Middle frontal gyrus (tissue), 1 donor: ENCODE measurements around the gene TOP1.

ENCODE experiments used
- DNase-seq: peaks from one replicate; pipeline ENCODE4 v3.0.0-alpha.2; 2015; ENCODE audit warnings: low spot score; ENCODE audit errors: extremely low spot score

The TOP1 gene

DNA sequence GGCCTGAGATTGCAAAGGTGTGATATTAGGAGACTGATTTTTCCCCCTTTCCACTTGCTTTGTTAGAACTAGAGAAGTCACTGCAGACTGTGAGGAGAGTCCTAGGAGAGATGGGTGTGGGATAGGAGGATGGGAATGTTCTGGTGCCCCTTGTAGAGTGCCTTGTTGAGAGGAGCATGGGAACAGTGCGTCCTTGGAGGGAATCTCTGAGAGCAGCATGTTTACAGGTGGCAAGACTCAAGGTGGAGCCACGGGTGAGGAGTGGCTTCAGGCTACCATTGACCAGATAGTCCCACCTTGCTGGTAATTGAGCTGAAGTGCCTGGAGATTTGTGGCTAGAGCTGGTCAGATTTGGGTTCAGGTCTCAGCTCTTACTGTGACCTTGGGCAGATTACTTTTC lies 114.7 kb downstream of the TOP1 start:
- DNase-seq = no peak

DNA sequence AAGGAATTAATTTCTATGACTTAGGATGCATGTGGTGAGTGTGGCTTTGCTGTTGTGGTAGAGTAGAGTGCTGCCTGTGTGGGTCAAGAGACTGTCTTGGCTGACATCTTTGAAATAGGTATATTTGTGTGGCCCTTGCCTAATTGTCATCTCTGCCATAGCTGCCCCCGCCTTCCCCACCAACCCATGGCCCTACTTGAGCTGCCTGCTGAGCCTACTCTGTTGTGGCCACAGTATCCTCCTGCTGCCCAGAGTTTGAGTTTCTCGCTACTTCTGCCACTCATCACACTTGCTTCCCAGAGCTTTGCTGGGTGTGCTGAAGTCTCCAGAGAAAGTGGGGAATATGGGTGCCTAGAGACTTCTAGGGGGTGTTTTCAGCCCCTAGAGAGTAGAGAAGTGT lies 116.7 kb downstream of the TOP1 start:
- no peak for DNase-seq

DNA sequence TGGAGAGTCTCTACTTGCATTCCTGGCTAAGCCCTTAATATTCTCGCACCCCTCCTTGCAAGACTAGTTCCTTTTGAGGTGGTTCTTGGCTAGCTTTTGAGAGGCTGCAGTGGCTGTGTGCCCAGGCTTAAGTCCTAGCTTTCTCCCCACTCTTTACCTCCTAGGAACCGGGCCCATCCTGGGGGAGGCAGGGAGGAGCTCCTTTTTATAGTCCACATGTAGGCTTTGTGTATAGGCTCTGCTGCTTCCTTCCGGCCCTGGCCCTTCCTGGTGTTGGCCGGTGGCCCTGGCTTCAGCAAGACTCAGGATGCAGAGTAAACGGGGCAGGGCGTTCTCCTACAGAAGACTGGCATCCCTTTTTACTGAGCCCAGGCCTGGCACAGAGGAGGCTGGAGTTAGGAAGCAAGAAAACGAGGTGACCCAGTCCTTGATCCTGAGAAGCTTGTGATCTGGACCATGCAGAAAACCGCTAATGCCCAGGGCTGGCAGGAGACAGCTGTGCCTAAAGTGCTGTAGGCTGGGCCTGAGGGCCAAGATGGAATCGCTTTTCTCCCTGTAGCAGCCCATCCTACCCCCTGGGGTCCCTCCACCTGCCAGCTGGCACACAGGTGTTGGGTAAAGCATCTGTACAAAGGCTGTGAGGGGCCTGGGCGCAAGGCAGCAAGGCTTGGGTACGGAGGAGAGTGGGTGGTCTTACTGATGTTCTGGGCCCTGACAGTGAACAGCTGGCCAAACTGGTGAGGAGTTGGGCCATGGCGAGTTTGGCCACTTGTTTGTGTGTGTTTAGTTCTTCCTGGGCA lies 117.4 kb downstream of the TOP1 start:
- peak; percentile 22 for DNase-seq

DNA sequence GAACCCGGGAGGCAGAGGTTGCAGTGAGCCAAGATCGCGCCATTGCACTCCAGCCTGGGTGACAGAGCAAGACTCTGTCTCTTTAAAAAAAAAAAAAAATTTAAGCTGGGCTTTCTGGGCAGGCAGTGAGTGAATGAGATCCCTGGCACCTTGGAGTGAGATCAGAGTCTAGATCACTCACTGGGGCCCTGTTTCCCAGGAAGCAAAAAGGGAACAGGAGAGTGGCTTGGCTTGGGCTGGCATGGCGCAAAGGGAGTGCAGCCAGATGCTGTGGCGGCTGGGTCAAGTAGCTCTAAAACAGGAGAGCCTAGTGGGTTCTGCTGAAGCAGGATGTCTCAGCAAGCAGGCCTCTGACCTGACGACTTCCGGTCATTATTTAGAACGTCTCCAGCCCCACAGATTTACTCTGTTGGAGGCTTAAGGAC lies 119.2 kb downstream of the TOP1 start:
- no peak for DNase-seq

DNA sequence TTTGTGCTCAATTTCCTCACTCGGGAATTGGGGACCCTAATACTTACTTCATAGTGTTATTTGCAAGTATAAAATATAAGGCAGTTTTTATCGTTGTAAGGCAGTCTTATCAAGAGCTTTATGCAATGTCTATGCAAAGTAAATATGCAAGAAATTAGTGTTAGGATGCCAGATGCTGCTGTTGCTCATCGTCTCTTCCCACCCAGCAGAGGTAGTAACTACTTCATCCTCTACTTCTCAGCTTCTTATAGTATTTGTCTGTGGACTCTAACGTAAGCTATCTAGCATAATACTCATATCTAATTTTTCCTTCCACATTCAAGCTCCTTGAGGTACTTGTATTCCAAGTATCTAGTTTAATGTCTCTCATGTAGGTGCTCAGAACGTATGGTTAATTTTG lies 120.3 kb downstream of the TOP1 start:
- DNase-seq = no peak

DNA sequence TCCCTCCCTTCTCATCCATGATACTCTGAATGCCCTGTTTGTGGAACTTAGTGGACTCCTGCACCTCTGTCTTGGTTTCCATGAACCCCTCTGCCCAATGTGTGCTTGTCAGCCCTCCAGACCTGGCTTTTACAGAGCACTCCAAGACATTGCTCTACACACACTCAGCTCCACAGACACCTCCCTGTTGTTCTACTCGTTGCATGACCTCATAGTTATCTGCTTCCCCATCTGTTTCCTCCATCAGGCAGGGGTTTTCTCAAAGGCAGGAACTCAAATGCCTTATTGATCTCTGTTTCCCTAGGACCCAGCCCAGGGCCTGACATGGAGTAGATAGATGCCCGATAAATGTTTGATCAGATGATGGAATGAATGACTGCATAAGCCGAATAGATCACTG lies 122.0 kb downstream of the TOP1 start:
- no peak for DNase-seq

DNA sequence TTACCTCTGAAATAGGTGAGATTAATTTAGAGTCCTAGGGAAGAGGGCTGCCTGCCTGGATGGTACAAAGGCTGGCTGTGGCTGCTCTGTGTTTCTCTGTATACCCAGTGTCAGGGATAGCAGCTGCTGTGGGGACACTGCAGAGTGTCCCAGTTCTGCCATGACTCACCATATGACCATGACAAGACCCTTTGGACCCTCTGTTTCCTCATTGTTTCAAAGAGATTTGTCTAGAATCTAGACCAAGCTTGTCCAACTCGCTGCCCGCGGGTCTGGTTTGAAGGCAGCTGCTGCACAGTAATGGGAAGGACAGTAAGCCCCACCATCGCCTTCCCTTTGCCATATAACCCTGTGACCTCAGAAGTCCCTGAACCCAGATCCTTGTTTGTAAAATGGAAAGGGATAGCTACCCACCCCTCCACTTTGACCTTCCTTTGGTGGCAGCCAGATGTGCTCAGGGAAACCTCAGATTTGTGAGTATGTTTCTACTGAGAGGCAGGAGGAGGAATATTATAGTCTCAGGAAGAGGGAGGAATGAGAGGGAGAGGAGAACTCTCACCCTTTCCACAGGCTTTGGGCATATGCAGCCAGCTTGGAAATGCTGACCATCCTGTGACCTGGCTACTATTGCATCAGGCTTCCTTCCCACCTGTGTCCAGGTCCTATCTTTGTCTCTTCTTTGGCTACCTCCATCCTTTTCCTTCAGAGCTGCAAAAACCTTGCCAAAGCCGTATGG lies 122.7 kb downstream of the TOP1 start:
- no peak for DNase-seq

DNA sequence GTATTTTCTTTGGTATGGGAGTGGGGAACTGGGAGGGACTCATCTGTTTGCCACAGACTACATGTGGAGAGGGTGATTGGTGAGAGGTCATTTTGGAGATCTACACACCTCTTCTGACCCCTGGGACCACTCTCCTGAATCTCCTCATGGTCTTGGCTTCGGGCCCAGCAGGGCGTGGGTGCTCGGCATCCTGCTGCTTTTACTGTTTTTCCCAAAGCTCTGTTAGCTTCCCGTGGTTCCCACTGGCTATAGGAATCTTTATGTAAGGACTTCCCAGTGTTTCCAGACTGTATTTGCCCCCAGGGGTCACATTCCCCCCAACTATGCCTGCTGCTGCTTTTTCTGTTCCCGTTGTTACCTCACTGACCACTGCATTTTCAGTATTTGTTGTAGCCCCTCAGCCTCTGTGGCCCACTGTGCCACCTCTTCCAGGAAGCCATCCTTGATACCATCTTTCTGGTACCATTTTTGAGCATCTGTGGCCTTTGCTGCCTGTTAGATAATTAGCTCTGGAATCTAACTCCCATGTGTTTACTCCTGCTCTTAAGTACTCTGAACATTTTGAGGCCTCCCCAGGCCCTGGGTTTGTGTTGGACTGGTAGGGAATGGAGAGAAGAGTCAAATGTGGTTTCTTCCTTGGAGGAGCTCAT lies 123.6 kb downstream of the TOP1 start:
- DNase-seq = no peak

DNA sequence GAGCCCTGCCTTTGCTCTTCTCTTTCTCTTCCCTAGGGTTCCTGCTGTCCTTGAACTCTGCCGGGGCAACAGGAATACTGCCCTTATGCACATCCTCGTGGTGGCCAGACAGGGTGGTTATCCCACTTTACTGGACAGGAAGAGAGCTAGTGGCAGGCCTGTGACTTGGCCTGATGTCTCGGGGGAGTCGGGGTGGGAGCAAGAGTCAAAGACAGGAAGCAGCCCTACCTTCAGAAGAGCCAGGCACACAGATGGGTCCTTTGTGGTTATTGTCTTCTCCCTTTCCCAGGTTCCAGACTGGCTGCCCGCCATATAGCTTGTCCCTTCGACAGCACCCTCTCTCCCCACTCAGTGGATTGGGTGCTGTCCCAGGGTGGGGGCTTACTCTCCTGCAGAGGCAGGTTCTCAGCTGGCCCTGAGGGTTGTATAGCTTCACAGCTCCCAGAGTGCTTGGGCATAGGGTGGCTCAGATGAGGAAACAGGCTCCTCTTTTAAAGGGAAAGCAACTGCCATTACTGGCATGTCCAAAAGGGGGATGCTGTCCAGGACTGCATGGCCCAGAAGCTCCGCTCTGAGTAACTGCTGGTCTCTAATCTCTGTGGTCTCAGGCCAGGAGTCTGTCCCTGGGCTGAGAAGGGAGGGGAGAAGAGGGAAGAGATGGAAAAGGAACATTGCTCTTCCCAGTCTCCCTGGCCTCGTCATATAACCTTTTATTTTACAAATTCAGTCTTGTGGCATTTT lies 126.0 kb downstream of the TOP1 start:
- no peak for DNase-seq

DNA sequence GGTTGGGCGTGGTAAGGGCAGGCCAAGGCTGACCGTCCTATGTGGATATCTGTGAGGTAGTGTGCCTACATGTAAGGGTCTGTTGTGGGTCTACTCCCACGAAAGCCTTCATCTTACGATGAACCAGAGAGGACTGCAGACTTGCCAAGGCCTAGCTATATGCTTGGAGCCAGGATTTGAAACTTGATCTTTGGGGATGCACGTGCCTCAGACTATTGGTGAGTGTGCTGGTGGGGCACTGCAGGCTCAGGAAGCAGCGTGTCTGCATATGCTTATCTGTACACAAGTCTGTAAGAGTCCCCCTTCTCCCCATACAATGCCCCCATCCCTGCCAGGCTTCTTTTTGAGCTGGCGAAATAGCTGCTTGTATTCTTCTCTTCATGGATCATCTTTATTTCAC lies 126.6 kb downstream of the TOP1 start:
- no peak for DNase-seq

DNA sequence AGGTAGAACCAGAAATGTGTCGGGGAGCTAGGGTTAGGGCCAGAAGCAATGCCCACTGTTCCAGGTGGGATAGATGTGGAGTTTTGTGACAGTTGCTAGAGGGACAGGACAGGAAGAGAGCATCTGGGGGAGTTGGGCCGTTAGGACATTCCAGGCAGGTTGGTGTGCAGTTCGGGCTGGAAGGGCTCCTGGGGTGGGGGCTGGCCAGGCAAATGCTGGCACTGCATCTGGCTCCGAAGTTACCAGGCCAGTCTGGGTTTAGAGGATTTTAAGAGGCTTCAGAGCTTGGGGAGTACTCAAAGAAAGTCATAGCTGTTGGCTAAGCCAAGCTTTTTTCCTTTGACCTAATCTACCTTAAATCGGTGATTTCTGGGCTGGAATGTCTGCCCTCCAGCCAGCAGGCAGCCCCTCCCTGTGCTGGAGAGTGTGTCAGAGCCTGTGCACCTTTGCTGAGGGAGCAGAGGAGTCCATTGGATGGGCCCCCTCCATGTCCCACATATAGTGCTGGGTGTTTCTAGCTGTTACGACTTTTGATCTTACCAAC lies 129.5 kb downstream of the TOP1 start:
- DNase-seq = no peak

DNA sequence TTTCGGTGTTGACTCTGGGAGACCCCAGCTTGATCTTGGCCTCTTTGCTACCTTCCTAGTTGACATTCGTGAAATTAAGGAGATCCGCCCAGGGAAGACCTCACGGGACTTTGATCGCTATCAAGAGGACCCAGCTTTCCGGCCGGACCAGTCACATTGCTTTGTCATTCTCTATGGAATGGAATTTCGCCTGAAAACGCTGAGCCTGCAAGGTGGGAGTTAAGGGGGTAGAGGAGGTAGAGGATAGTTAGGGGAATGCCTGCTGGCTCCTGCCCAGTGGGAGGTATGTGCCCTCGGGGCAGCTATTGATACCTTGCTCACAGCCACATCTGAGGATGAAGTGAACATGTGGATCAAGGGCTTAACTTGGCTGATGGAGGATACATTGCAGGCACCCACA lies 130.9 kb downstream of the TOP1 start:
- DNase-seq = no peak

DNA sequence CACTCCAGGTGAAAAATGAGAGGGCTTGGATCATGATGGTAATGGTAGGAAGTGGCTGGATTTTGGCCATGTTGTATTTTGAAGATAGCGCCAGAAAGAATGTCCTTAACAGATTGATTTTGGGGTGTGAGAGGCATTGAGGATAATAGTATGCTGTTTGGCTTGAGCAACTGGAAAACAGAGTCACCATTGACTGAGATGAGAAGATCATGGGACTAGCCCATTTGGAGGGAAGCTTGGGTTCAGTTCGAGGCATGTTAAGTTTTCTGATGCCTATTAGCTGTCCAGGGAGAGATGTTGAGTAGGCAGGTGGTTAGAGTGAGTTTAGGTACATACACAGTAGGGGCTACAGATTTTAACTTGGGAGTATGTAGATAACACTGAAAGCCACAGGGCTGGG lies 132.1 kb downstream of the TOP1 start:
- no peak for DNase-seq

DNA sequence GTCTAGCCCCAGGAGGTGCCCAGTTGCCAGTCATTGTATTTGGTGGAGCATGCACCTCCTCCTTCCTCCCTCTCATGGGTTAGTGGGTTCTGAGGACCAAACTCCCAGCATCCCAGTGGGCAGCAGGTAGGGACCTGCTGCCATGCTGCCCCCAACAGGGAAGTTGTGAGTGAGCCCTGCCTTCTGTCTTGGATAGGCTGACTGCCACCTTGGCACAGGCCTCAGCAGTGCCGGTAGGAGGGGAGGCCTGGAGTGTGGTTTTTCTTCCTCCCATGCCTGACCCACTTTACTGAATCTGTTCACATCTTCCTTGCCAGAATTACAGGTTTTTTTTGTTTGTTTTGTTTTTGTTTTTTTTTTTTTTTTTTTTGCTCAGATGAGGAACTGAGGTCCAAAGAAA lies 133.3 kb downstream of the TOP1 start:
- no peak for DNase-seq

DNA sequence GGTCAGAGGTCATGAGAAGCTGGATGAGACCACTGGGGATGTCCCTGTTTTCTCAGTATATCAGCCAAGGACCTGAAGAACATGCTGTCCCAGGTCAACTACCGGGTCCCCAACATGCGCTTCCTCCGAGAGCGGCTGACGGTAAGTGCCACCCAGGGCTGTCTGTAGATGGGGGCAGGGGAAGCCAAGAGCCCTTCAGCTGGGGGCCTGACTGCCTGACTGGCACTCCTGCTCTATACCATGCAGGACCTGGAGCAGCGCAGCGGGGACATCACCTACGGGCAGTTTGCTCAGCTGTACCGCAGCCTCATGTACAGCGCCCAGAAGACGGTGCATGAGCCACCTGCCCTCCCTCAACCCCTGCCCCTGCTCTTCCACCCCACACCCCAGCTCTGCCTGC lies 133.8 kb downstream of the TOP1 start:
- DNase-seq = no peak

DNA sequence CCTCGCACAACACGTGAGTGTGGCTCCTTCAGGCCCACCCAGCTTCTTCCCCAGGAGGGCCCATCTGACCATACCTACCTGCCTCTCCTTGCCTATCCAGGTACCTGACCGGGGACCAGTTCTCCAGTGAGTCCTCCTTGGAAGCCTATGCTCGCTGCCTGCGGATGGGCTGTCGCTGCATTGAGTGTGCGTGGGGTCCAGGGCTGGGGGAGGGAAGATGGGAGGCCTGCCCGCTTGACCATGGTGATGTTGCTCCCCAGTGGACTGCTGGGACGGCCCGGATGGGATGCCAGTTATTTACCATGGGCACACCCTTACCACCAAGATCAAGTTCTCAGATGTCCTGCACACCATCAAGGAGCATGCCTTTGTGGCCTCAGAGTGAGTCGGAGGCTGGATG lies 135.2 kb downstream of the TOP1 start:
- DNase-seq = no peak

DNA sequence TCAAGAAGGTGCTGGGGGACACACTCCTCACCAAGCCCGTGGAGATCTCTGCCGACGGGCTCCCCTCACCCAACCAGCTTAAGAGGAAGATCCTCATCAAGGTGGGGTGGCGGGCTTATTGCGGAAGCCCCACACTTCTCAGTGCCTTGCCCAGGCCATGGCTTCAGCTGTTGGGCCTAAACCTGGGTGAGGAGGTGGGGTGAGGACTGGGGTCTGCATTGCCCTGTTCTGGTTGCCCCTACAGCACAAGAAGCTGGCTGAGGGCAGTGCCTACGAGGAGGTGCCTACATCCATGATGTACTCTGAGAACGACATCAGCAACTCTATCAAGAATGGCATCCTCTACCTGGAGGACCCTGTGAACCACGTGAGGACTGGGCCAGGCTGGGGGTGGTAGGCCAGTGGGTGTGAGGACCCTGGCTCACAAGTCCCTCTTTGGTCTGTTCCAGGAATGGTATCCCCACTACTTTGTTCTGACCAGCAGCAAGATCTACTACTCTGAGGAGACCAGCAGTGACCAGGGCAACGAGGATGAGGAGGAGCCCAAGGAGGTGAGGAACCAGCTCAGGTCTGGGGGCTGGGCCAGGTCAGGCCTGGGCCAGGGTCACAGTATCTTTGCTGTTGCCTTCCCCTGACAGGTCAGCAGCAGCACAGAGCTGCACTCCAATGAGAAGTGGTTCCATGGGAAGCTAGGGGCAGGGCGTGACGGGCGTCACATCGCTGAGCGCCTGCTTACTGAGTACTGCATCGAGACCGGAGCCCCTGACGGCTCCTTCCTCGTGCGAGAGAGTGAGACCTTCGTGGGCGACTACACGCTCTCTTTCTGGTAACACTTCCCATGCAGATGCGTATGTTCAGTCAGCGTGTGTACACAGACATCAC lies 136.6 kb downstream of the TOP1 start:
- no peak for DNase-seq

DNA sequence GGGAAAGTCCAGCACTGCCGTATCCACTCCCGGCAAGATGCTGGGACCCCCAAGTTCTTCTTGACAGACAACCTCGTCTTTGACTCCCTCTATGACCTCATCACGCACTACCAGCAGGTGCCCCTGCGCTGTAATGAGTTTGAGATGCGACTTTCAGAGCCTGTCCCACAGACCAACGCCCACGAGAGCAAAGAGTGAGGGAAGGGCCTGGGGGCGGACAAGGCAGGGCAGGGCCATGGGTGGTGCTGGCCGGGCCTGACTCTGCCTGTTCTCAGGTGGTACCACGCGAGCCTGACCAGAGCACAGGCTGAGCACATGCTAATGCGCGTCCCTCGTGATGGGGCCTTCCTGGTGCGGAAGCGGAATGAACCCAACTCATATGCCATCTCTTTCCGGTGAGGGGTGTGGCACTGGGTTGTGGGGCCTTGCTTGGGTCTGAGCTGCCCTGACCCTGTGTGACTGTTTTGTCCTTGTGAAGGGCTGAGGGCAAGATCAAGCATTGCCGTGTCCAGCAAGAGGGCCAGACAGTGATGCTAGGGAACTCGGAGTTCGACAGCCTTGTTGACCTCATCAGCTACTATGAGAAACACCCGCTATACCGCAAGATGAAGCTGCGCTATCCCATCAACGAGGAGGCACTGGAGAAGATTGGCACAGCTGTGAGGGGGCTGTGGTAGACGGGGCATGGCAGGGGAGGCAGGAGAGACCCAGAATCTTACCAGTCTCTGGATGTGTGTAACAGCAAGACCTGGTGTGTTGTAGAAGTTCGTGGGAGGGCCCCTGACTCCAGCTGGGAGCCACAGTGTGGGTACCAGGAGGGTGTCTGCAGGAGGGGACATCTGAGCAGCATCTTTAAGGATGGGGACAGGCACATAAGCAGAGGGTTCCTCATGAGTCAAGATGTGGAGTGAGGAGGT lies 137.8 kb downstream of the TOP1 start:
- no peak for DNase-seq

DNA sequence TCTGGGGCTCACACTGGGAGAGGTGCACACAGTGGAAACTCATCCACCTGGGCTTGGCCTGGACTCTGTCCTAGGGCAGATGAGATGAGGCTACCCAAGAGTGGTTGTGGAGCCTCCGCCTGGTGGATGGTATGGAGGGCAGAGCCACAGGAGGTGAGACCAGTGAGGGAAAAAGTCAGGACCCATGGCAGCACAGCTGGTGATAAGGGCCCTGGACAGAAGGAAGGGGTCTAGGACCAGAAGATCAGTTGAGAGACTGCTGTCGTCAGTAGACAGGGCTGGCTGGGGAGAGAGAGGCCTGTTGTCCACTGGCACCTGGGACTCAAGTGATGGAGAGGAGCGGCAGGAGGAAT lies 138.5 kb downstream of the TOP1 start:
- no peak for DNase-seq
